ENCODE results near the gene PUM2.

DNA sequence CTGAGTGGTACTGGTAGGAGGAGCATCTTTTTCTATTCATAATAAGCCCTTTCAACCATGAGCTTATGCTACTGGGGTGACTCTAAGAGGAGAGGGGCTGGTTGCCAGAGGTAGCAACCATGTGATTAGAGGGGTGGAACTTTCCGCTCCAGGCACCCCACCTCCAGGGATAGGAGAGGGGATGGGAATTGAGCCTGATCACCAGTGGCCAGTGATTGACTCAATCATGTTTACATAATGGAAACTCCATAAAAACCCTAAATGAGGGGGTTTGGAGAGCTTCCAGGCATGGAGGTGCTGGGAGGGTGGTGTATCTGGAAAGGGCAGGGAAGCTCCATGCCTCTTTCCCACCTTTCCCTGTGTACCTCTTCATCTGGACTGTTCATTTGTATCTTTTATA, 49.7 kb upstream of the PUM2 start:
- TF ChIP-seq FOXA1 (IDR thresholded peaks at IDR 0.05): no peak
- no peak for TF ChIP-seq BHLHE40 (IDR thresholded peaks at IDR 0.05; ENCODE audit: borderline replicate concordance)
